SU-DHL-6 (cell line): ENCODE results near the gene RAP1GDS1.
"Not testable (repeated sequence)": the region's sequence is repeated elsewhere in the genome, so short reads cannot be mapped to it uniquely, and the experiment has no call there.

Experiments used
- H2AFZ ChIP-seq: fragments of 200-600 bp; sonication (generic); 2 replicates; pipeline ENCODE4 v1.6.1; 2014; ENCODE audit warnings: low read depth, mild to moderate bottlenecking, moderate library complexity, mixed read lengths, antibody characterized with exemption, low read length; ENCODE audit not compliant: severe bottlenecking
- H3F3A ChIP-seq: fragments of 200-600 bp; shearing (Covaris generic); 2 replicates; pipeline ENCODE4 v1.6.0; 2016; ENCODE audit warnings: antibody characterized with exemption, mild to moderate bottlenecking; ENCODE audit not compliant: insufficient read depth
- H3K27ac ChIP-seq: fragments of 200-600 bp; sonication (generic); 2 replicates; pipeline ENCODE4 v1.5.1; 2016; ENCODE audit warnings: low read depth, mild to moderate bottlenecking, low read length, moderate library complexity, mixed read lengths
- H3K27me3 ChIP-seq: fragments of 200-600 bp; sonication (generic), shearing (Covaris generic); 2 replicates; pipeline ENCODE4 v1.6.0; 2014; ENCODE audit warnings: mild to moderate bottlenecking, low read length
- H3K36me3 ChIP-seq: fragments of 200-600 bp; sonication (generic); 2 replicates; pipeline ENCODE4 v1.6.1; 2014; ENCODE audit warnings: mild to moderate bottlenecking, low read length, mixed read lengths
- H3K4me2 ChIP-seq: fragments of 300-600, 200-600 bp; shearing (Covaris generic), sonication (generic); 2 replicates; pipeline ENCODE4 v1.6.0; 2014; ENCODE audit warnings: low read length, low read depth, mild to moderate bottlenecking; ENCODE audit not compliant: poor library complexity, severe bottlenecking
- H3K4me3 ChIP-seq: fragments of 200-600 bp; sonication (generic); 2 replicates; pipeline ENCODE4 v1.5.1; 2014; ENCODE audit warnings: antibody characterized with exemption, low read length, mild to moderate bottlenecking, mixed read lengths; ENCODE audit not compliant: insufficient read depth, poor library complexity, severe bottlenecking
- H3K79me2 ChIP-seq: fragments of 200-600 bp; sonication (generic); 2 replicates; pipeline ENCODE4 v1.6.1; 2014; ENCODE audit warnings: mild to moderate bottlenecking, low read length, moderate library complexity; ENCODE audit not compliant: insufficient read depth
- H3K9ac ChIP-seq: fragments of 200-600 bp; sonication (generic); 2 replicates; pipeline ENCODE4 v1.7.0; 2014; ENCODE audit warnings: mild to moderate bottlenecking, low read length
- H3K9me2 ChIP-seq: fragments of 200-600 bp; sonication (generic); replicated peaks from 2 replicates; pipeline ENCODE4 v1.6.1; 2014; ENCODE audit warnings: low read length; ENCODE audit not compliant: insufficient read depth
- H3K9me3 ChIP-seq: fragments of 200-600 bp; sonication (generic); 2 replicates; pipeline ENCODE4 v1.6.1; 2014; ENCODE audit warnings: low read length, mixed read lengths; ENCODE audit not compliant: insufficient read depth
- H4K20me1 ChIP-seq: fragments of 200-600 bp; sonication (generic); 2 replicates; pipeline ENCODE4 v1.6.1; 2014; ENCODE audit warnings: low read depth, mild to moderate bottlenecking, antibody characterized with exemption, low read length, moderate library complexity, mixed read lengths
- EZH2phosphoT487 ChIP-seq: fragments of 200-600 bp; sonication (generic), shearing (Covaris generic); conservative IDR thresholded peaks from 2 replicates; pipeline ENCODE4 v1.6.1; 2018; ENCODE audit warnings: mild to moderate bottlenecking, antibody characterized with exemption, low read length, moderate library complexity, mixed read lengths
- TF ChIP-seq, protein P1 (sequence below): fragments of 200-600 bp; sonication (generic); IDR thresholded peaks from one replicate; pipeline ENCODE4 v1.5.1; 2017; ENCODE audit warnings: antibody characterized with exemption, mild to moderate bottlenecking, low read length, moderate library complexity; ENCODE audit not compliant: insufficient read depth, poor library complexity, severe bottlenecking

The RAP1GDS1 gene

DNA sequence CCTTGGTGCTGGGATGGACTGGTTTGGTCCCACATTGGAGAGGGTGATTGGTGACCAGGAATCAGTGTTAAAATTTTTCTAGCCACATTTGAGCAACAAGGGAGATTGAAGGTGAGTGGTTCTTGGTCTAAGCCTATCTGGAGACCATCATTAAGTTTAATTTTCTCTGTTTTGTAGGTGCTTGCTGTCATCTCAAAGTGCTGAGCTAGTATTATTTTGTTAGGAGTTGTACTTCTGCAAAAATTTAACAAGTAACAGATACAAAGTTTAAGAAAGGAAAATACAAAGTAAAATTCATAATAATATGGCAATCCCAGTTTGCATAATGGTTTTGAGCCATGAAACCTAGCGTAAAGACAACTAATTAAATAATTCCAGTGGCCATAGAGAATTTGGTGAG lies 66.5 kb downstream of the RAP1GDS1 start:
- Histone ChIP-seq H3K4me2 (no peak overlapping the region), H3K27me3 (no peaks in the 10 kb centered on the region), H3K27ac (no peak overlapping the region), H3K4me3 (no peak overlapping the region), H3K9me3 (no peaks in the 10 kb centered on the region), H3K79me2 (no peaks in the 10 kb centered on the region), H3K9ac (no peak overlapping the region), H3K9me2 (no peaks in the 10 kb centered on the region), H3K36me3 (no peaks in the 10 kb centered on the region), H2AFZ (no peak overlapping the region), H3F3A (no peaks in the 10 kb centered on the region), H4K20me1 (no peaks in the 10 kb centered on the region)
- no peak for TF ChIP-seq EZH2phosphoT487
- TF ChIP-seq, protein P1, sequence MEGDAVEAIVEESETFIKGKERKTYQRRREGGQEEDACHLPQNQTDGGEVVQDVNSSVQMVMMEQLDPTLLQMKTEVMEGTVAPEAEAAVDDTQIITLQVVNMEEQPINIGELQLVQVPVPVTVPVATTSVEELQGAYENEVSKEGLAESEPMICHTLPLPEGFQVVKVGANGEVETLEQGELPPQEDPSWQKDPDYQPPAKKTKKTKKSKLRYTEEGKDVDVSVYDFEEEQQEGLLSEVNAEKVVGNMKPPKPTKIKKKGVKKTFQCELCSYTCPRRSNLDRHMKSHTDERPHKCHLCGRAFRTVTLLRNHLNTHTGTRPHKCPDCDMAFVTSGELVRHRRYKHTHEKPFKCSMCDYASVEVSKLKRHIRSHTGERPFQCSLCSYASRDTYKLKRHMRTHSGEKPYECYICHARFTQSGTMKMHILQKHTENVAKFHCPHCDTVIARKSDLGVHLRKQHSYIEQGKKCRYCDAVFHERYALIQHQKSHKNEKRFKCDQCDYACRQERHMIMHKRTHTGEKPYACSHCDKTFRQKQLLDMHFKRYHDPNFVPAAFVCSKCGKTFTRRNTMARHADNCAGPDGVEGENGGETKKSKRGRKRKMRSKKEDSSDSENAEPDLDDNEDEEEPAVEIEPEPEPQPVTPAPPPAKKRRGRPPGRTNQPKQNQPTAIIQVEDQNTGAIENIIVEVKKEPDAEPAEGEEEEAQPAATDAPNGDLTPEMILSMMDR = no peak

DNA sequence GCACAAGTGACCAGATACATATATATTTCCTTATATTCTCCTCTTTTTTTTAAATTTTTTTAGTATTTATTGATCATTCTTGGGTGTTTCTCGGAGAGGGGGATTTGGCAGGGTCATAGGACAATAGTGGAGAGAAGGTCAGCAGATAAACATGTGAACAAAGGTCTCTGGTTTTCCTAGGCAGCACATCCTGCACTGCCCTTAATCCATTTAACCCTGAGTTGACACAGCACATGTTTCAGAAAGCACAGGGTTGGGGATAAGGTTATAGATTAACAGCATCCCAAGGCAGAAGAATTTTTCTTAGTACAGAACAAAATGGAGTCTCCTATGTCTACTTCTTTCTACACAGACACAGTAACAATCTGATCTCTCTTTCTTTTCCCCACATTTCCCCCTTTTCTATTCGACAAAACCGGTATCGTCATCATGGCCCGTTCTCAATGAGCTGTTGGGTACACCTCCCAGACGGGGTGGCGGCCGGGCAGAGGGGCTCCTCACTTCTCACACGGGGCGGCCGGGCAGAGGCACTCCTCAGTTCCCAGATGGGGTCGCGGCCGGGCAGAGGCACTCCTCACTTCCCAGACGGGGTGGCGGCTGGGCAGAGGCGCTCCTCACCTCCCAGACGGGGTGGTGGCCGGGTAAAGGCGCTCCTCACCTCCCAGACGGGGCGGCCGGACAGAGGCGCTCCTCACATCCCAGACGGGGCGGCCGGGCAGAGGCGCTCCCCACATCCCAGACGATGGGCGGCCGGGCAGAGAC lies 68.9 kb downstream of the RAP1GDS1 start:
- not testable (repeated sequence) for H3K4me3 ChIP-seq, H3K9me2 ChIP-seq, H3K9ac ChIP-seq, H3K27ac ChIP-seq, H3K79me2 ChIP-seq, H3K4me2 ChIP-seq, H3K27me3 ChIP-seq, H3K9me3 ChIP-seq, H4K20me1 ChIP-seq, H3F3A ChIP-seq, H2AFZ ChIP-seq, H3K36me3 ChIP-seq

DNA sequence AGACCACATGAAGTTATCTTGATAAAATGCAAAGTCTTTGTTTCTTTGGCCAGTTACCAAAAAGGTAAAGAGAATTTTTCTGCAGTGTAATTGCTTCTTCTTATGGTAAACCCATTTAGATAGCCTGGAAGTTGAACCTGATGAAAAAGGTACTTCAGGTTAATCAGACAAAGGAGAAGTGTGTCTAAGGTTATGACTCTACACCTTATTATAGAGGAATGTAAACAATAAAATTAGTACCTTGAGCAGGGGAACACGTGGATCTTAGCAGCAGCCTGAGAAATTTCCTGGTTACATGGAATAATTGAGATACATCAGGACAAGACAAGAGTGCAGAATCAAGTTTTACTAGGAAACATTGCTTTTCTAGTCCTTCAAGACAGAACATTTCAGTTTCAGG lies 70.8 kb downstream of the RAP1GDS1 start:
- no peak overlapping the region for H2AFZ ChIP-seq
- no peaks in the 10 kb centered on the region for H3K9me3 ChIP-seq
- no peaks in the 10 kb centered on the region for H3K9me2 ChIP-seq
- no peak overlapping the region for H3K9ac ChIP-seq
- no peaks in the 10 kb centered on the region for H3F3A ChIP-seq
- TF ChIP-seq EZH2phosphoT487 = no peak
- TF ChIP-seq, protein P1 = no peak
- H3K79me2 ChIP-seq = no peaks in the 10 kb centered on the region
- no peak overlapping the region for H3K4me2 ChIP-seq
- no peak overlapping the region for H3K27ac ChIP-seq
- H4K20me1 ChIP-seq = no peaks in the 10 kb centered on the region
- H3K4me3 ChIP-seq = no peak overlapping the region
- H3K27me3 ChIP-seq = no peaks in the 10 kb centered on the region
- no peaks in the 10 kb centered on the region for H3K36me3 ChIP-seq

DNA sequence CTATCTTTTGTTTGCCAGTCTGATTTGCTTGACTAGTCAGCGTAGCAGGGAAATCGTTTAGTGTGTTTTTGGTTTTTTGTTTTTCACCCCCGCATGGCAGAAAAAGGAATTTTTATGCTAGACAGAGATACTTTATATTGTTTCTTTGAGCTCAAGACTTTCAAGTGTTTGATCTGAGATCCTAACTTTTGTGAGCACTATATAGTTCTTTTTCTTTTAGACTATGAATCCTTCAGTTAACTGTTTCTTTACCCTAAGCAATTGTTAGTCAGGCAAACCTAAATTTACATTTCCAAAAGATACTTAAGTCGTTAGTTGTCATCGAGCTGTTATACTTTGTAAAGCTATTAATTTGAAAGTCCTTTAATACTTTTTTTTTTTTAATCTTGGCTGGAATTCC lies 73.3 kb downstream of the RAP1GDS1 start:
- Histone ChIP-seq H2AFZ (no peak overlapping the region), H3K4me3 (no peak overlapping the region), H3K27me3 (no peaks in the 10 kb centered on the region), H3K36me3 (no peaks in the 10 kb centered on the region), H3K79me2 (no peaks in the 10 kb centered on the region), H3K9ac (no peak overlapping the region), H3K4me2 (no peak overlapping the region), H3K9me2 (no peaks in the 10 kb centered on the region), H4K20me1 (no peaks in the 10 kb centered on the region), H3F3A (no peaks in the 10 kb centered on the region), H3K27ac (no peak overlapping the region), H3K9me3 (no peaks in the 10 kb centered on the region)
- no peak for TF ChIP-seq EZH2phosphoT487
- TF ChIP-seq, protein P1 = no peak
